Neuronal stem cell (in vitro differentiated cells): ENCODE data around the gene TANGO6.

Experiments used
- DNase-seq: peaks from one replicate; pipeline ENCODE4 v3.0.0-alpha.2; 2013; ENCODE audit warnings: low spot score
- H2AFZ ChIP-seq: one replicate; pipeline ENCODE4 v1.6.1; 2013; ENCODE audit warnings: mild to moderate bottlenecking, low read length, inconsistent platforms
- H2AK5ac ChIP-seq: 2 replicates; pipeline ENCODE4 v1.6.1; 2013; ENCODE audit warnings: low read depth, mild to moderate bottlenecking, inconsistent platforms, low read length, moderate library complexity, mixed read lengths
- H2BK120ac ChIP-seq: 2 replicates; pipeline ENCODE4 v1.6.1; 2013; ENCODE audit warnings: low read depth, mild to moderate bottlenecking, inconsistent platforms, low read length, moderate library complexity, mixed read lengths
- H2BK12ac ChIP-seq: one replicate; pipeline ENCODE4 v1.6.1; 2013; ENCODE audit warnings: low read length, inconsistent platforms
- H2BK15ac ChIP-seq: 2 replicates; pipeline ENCODE4 v1.6.1; 2013; ENCODE audit warnings: mild to moderate bottlenecking, low read length, inconsistent platforms, mixed read lengths
- H2BK5ac ChIP-seq: one replicate; pipeline ENCODE4 v1.6.1; 2013; ENCODE audit warnings: inconsistent platforms, mild to moderate bottlenecking, low read length, moderate library complexity
- H3K14ac ChIP-seq: one replicate; pipeline ENCODE4 v1.6.1; 2013; ENCODE audit warnings: low read length, inconsistent platforms
- H3K18ac ChIP-seq: 2 replicates; pipeline ENCODE4 v1.6.1; 2013; ENCODE audit warnings: low read length, inconsistent platforms
- H3K23ac ChIP-seq: 2 replicates; pipeline ENCODE4 v1.6.1; 2013; ENCODE audit warnings: low read depth, mild to moderate bottlenecking, mixed read lengths, low read length, inconsistent platforms; ENCODE audit not compliant: poor library complexity
- H3K27ac ChIP-seq: replicated peaks from 3 replicates; pipeline ENCODE4 v1.5.1; 2013; ENCODE audit warnings: low read length, inconsistent platforms
- H3K27me3 ChIP-seq, 3 experiments: 2 replicates each; pipeline ENCODE4 v1.6.1; 2013; ENCODE audit warnings: low read length in 3 of 3, mild to moderate bottlenecking in 2 of 3, inconsistent platforms in 1 of 3, low read depth in 1 of 3, mixed read lengths in 1 of 3, moderate library complexity in 1 of 3; ENCODE audit not compliant: control insufficient read depth in 3 of 3, insufficient read depth in 3 of 3
- H3K36me3 ChIP-seq, 2 donors: replicated peaks in 1 of 2; 2 replicates each; pipeline ENCODE4 v1.6.1; 2013; ENCODE audit warnings: low read length in 2 of 2; ENCODE audit not compliant: control insufficient read depth in 2 of 2, insufficient read depth in 2 of 2
- H3K4ac ChIP-seq: 2 replicates; pipeline ENCODE4 v1.6.1; 2013; ENCODE audit warnings: inconsistent platforms, mild to moderate bottlenecking, low read length, moderate library complexity
- H3K4me1 ChIP-seq, 2 donors: 1 replicate in 1 of 2; 2 replicates in 1 of 2; pipeline ENCODE4 v1.6.1; 2013; ENCODE audit warnings: low read length in 2 of 2, low read depth in 1 of 2; ENCODE audit not compliant: control insufficient read depth in 2 of 2, insufficient read depth in 1 of 2
- H3K4me2 ChIP-seq: one replicate; pipeline ENCODE4 v1.6.1; 2013; ENCODE audit warnings: mild to moderate bottlenecking, low read length, inconsistent platforms; ENCODE audit not compliant: insufficient read depth, poor library complexity, severe bottlenecking
- H3K4me3 ChIP-seq, 2 donors: 2 replicates each; pipeline ENCODE4 v1.5.1; 2013; ENCODE audit warnings: low read length in 2 of 2, mild to moderate bottlenecking in 2 of 2, inconsistent platforms in 1 of 2, moderate library complexity in 1 of 2
- H3K79me1 ChIP-seq: one replicate; pipeline ENCODE4 v1.6.1; 2013; ENCODE audit warnings: low read depth, mild to moderate bottlenecking, inconsistent platforms, low read length, moderate library complexity
- H3K9ac ChIP-seq: one replicate; pipeline ENCODE4 v1.6.1; 2013; ENCODE audit warnings: mild to moderate bottlenecking, low read depth, low read length, inconsistent platforms; ENCODE audit not compliant: poor library complexity
- H3K9me3 ChIP-seq, 2 donors: replicated peaks in 1 of 2; 2 replicates each; pipeline versions ENCODE3 to v1.6.1; 2013; ENCODE audit warnings: low read length in 2 of 2, mild to moderate bottlenecking in 2 of 2, inconsistent platforms in 1 of 2, low read depth in 1 of 2, mixed read lengths in 1 of 2, moderate library complexity in 1 of 2; ENCODE audit not compliant: control insufficient read depth in 2 of 2, insufficient read depth in 1 of 2
- H4K8ac ChIP-seq: one replicate; pipeline ENCODE4 v1.6.1; 2013; ENCODE audit warnings: low read depth, mild to moderate bottlenecking, inconsistent platforms, low read length, moderate library complexity
- H4K91ac ChIP-seq: one replicate; pipeline ENCODE4 v1.6.1; 2013; ENCODE audit warnings: low read length, low read depth, mild to moderate bottlenecking, inconsistent platforms; ENCODE audit not compliant: poor library complexity
- WGBS, 2 donors: extraction: QIAGEN DNeasy Blood & Tissue Kit; methylation state at CpG; one replicate each; pipeline ENCODE4 v1.1.7; 2013; ENCODE audit warnings: missing lambda C conversion rate in 2 of 2, mixed read lengths in 1 of 2; ENCODE audit not compliant: insufficient read length in 2 of 2, insufficient replicate concordance in 1 of 2; ENCODE audit errors: extremely low coverage in 2 of 2; 5-methylcytosine and 5-hydroxymethylcytosine counted together

Gene TANGO6

GRCh38 chr16:68825427-68825826 lies 17.9 kb upstream of the TANGO6 start:
- Histone ChIP-seq H3K4me1 (no peaks in the 10 kb centered on the region), H2AFZ (no peak overlapping the region), H2BK12ac (no peak overlapping the region), H3K23ac (no peak overlapping the region), H4K91ac (no peak overlapping the region), H3K4ac (no peak overlapping the region), H2AK5ac (no peak overlapping the region), H3K9me3 (peaks cover 4% of the 10 kb centered on the region in 2 donors), H2BK5ac (no peak overlapping the region), H2BK120ac (no peak overlapping the region), H3K4me3 (no peak overlapping the region), H3K9ac (no peak overlapping the region), H2BK15ac (no peak overlapping the region), H3K36me3 (no peaks in the 10 kb centered on the region), H3K27ac (no peak overlapping the region), H4K8ac (no peak overlapping the region), H3K4me2 (no peak overlapping the region), H3K18ac (no peak overlapping the region), H3K79me1 (no peaks in the 10 kb centered on the region), H3K14ac (no peak overlapping the region), H3K27me3 (peaks cover 0 to 16% (median 2%) of the 10 kb centered on the region in 3 experiments)
- no peak for DNase-seq

DNA sequence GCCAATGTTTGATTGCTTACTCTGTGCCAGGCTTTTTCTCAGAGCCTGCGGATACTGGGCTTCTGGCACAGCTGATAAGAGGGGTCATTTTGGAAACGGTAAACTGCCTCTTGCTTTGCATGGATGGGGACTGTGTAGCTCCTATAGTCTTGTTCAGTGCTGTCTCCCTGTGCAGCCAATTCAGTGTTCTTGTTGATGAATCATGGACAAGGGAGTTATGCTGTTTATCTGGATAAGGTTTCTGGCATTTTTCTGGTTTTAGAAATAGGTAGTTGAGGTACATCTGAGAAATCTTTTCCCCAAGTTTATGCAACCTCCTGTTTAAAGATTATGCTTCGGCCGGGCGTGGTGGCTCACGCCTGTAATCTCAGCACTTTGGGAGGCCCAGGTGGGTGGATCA lies 16.7 kb upstream of the TANGO6 start:
- H3K9ac ChIP-seq = no peak overlapping the region
- H3K14ac ChIP-seq = no peak overlapping the region
- H3K23ac ChIP-seq = no peak overlapping the region
- H3K4me3 ChIP-seq = no peak overlapping the region
- no peak overlapping the region for H3K4ac ChIP-seq
- H2AK5ac ChIP-seq = no peak overlapping the region
- H2BK15ac ChIP-seq = no peak overlapping the region
- no peaks in the 10 kb centered on the region for H3K4me1 ChIP-seq
- H2BK120ac ChIP-seq = no peak overlapping the region
- H3K18ac ChIP-seq = no peak overlapping the region
- no peak overlapping the region for H4K8ac ChIP-seq
- H3K79me1 ChIP-seq = no peaks in the 10 kb centered on the region
- H2BK5ac ChIP-seq = no peak overlapping the region
- H2BK12ac ChIP-seq = no peak overlapping the region
- no peak overlapping the region for H2AFZ ChIP-seq
- peaks cover 0 to 16% (median 2%) of the 10 kb centered on the region in 3 experiments for H3K27me3 ChIP-seq
- H3K36me3 ChIP-seq = no peaks in the 10 kb centered on the region
- no peak overlapping the region for H3K4me2 ChIP-seq
- no CpG with 5 or more reads among the region's 6 CpGs for WGBS, 2 donors
- H4K91ac ChIP-seq = no peak overlapping the region
- no peak overlapping the region for H3K27ac ChIP-seq
- no peak for DNase-seq
- H3K9me3 ChIP-seq = peaks cover 4% of the 10 kb centered on the region in 2 donors

GRCh38 chr16:68833251-68833650 lies 10.1 kb upstream of the TANGO6 start:
- no peak overlapping the region for H3K14ac ChIP-seq
- H3K9me3 ChIP-seq = no peaks in the 10 kb centered on the region
- H4K8ac ChIP-seq = no peak overlapping the region
- H3K18ac ChIP-seq = no peak overlapping the region
- no peak for DNase-seq
- no CpG with 5 or more reads among the region's 14 CpGs for WGBS, 2 donors
- no peak overlapping the region for H3K9ac ChIP-seq
- no peaks in the 10 kb centered on the region for H3K4me1 ChIP-seq
- H3K23ac ChIP-seq = no peak overlapping the region
- no peak overlapping the region for H2BK12ac ChIP-seq
- no peak overlapping the region for H4K91ac ChIP-seq
- H2BK5ac ChIP-seq = no peak overlapping the region
- H3K4ac ChIP-seq = no peak overlapping the region
- H2BK15ac ChIP-seq = no peak overlapping the region
- no peak overlapping the region for H3K27ac ChIP-seq
- H3K36me3 ChIP-seq = no peaks in the 10 kb centered on the region
- H3K4me3 ChIP-seq = no peak overlapping the region
- no peak overlapping the region for H3K4me2 ChIP-seq
- H3K79me1 ChIP-seq = no peaks in the 10 kb centered on the region
- peaks cover 0 to 11% (median 0%) of the 10 kb centered on the region in 3 experiments for H3K27me3 ChIP-seq
- H2BK120ac ChIP-seq = no peak overlapping the region
- peak overlapping the region; percentile 40 for H2AFZ ChIP-seq
- no peak overlapping the region for H2AK5ac ChIP-seq

DNA sequence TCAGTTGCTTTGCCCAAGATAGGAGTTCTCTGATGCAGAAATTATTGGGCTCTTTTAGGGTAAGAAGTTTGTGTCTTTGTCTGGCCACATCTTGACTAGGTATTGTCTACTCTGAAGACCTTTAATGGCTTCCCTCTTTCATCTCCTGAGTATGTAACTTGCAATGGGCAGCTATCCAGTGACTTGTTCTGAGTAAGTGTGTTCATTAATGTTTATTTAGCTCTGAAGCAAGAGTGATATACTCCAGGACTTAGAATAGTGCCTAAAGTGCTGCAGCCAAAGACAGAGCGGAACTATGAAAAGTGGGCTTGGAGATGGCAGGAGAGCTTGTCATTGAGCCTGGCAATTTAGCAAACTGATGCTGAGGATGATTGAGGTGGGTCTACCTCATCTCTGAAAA lies 8.8 kb upstream of the TANGO6 start:
- Histone ChIP-seq H3K4ac (no peak overlapping the region), H2AK5ac (no peak overlapping the region), H3K4me1 (no peaks in the 10 kb centered on the region), H3K27ac (no peak overlapping the region), H4K91ac (no peak overlapping the region), H3K79me1 (no peaks in the 10 kb centered on the region), H4K8ac (no peak overlapping the region), H2AFZ (no peak overlapping the region), H3K14ac (no peak overlapping the region), H2BK12ac (no peak overlapping the region), H3K4me2 (no peak overlapping the region), H3K18ac (no peak overlapping the region), H2BK15ac (no peak overlapping the region), H3K9ac (no peak overlapping the region), H3K9me3 (no peaks in the 10 kb centered on the region), H2BK5ac (no peak overlapping the region), H3K27me3 (no peaks in the 10 kb centered on the region), H3K23ac (no peak overlapping the region), H2BK120ac (no peak overlapping the region), H3K4me3 (no peak overlapping the region), H3K36me3 (no peaks in the 10 kb centered on the region)
- no CpG with 5 or more reads among the region's 1 CpG for WGBS, 2 donors
- no peak for DNase-seq
